Thoracic aorta (tissue), 2 donors: ENCODE data around the gene MMP24OS. TPM values are rescaled to one million over a fixed set of nuclear protein-coding genes. Genes with fewer than 3 reads are reported as not detected.
A peak's percentile ranks its signal among the peaks of the same experiment; 100 is the strongest.

Source experiments
- ATAC-seq: fragments of 150-250 bp; one replicate; pipeline ENCODE4 v1.8.0; 2017; ENCODE audit warnings: low read depth; ENCODE audit not compliant: insufficient number of reproducible peaks, low FRiP score
- DNase-seq: peaks from one replicate; pipeline ENCODE4 v3.0.0-alpha.2; 2020; ENCODE audit warnings: low spot score
- H3K27ac ChIP-seq, 2 donors: fragments of 200-600 bp; sonication (generic); 1 replicate in 1 of 2; 2 replicates in 1 of 2; pipeline ENCODE4 v1.5.1; 2016; ENCODE audit warnings: mild to moderate bottlenecking in 2 of 2, moderate library complexity in 2 of 2
- H3K27me3 ChIP-seq: fragments of 200-600 bp; sonication (generic); replicated peaks from 2 replicates; pipeline ENCODE4 v1.6.0; 2016; ENCODE audit warnings: mild to moderate bottlenecking; ENCODE audit not compliant: insufficient read depth
- H3K36me3 ChIP-seq: fragments of 200-600 bp; sonication (generic); one replicate; pipeline ENCODE4 v1.5.1; 2016
- H3K4me1 ChIP-seq, 2 donors: fragments of 200-600 bp; sonication (generic); 1 replicate in 1 of 2; 2 replicates in 1 of 2; pipeline versions ENCODE4 v1.5.1 to v1.6.0; 2016; ENCODE audit warnings: low read depth in 2 of 2, mild to moderate bottlenecking in 1 of 2; ENCODE audit not compliant: control insufficient read depth in 1 of 2
- H3K4me3 ChIP-seq: fragments of 200-600 bp; sonication (generic); 2 replicates; pipeline ENCODE4 v1.5.1; 2016; ENCODE audit warnings: mild to moderate bottlenecking
- H3K9me3 ChIP-seq: fragments of 200-600 bp; sonication (generic); 2 replicates; pipeline ENCODE4 v1.5.1; 2016
- CTCF ChIP-seq: fragments of 200-600 bp; sonication (generic); IDR thresholded peaks from one replicate; pipeline ENCODE4 v1.5.1; 2019; ENCODE audit warnings: antibody characterized with exemption
- total RNA-seq, 2 donors: library from RNA; depleted of rRNA; stranded (reverse); fragments of >200 nt; gene quantifications; one replicate each; pipeline versions ENCODE4 v1.1.0 to v1.2.3, GENCODE V29; 2016

Gene MMP24OS
- total RNA-seq, 2 donors from 2014 or later: 38.1 to 38.3 TPM

- Histone ChIP-seq H3K4me1 (no peaks in the 10 kb centered on the region), H3K36me3 (no peaks in the 10 kb centered on the region), H3K4me3 (no peak overlapping the region), H3K27me3 (no peaks in the 10 kb centered on the region), H3K27ac (no peak overlapping the region), H3K9me3 (no peaks in the 10 kb centered on the region)
- TF ChIP-seq CTCF: no peak
- no peak for ATAC-seq
- no peak for DNase-seq
Observed at GRCh38 chr20:35232575-35232974, 45.3 kb downstream of the MMP24OS start.

GRCh38 chr20:35226884-35227681, 50.8 kb downstream of the MMP24OS start:
- no peak for DNase-seq
- Histone ChIP-seq H3K9me3 (no peaks in the 10 kb centered on the region), H3K4me1 (peaks cover 0 to 11% of the 10 kb centered on the region in 2 donors), H3K27me3 (no peaks in the 10 kb centered on the region), H3K36me3 (no peaks in the 10 kb centered on the region), H3K27ac (no peak overlapping the region), H3K4me3 (peak overlapping the region; percentile 58)
- TF ChIP-seq CTCF: no peak
- no peak for ATAC-seq

Other genes with a start within 250 kb of the MMP24OS start
- 10 to 100 TPM; 65.8 to 73.6 TPM for gene TRPC4AP, start 185.3 kb downstream of the MMP24OS start, total RNA-seq
- gene EDEM2, start 130.8 kb downstream of the MMP24OS start, total RNA-seq: 10 to 100 TPM; 24.6 to 25.3 TPM
- 10 to 100 TPM; 66.9 to 74.7 TPM for gene PROCR, start 106.0 kb downstream of the MMP24OS start, total RNA-seq
- gene MMP24, start 51.4 kb downstream of the MMP24OS start, total RNA-seq: under 1 TPM; 0.27 to 0.71 TPM
- 10 to 100 TPM; 46.2 to 76.6 TPM for gene EIF6, start 6.7 kb upstream of the MMP24OS start, total RNA-seq
- not detected for gene FAM83C, start 14.3 kb upstream of the MMP24OS start, total RNA-seq
- gene UQCC1, start 133.9 kb upstream of the MMP24OS start, total RNA-seq: 10 to 100 TPM; 32.7 to 38.0 TPM
- gene GDF5, start 160.1 kb upstream of the MMP24OS start, total RNA-seq: 1 to 10 TPM in 1 of 2 donors, under 1 TPM in 1; 0.63 to 3.0 TPM
- gene CEP250, start 177.5 kb upstream of the MMP24OS start, total RNA-seq: 10 to 100 TPM; 28.7 to 29.2 TPM